GM23338 (cell line): Measurements from ENCODE around the gene FANCB.

Source experiments
- CREB1 ChIP-seq: fragments of 250-450 bp; sonication (Bioruptor Pico); IDR thresholded peaks from 2 replicates; pipeline ENCODE4 v1.5.0; 2020; ENCODE audit warnings: low read depth, mild to moderate bottlenecking, moderate library complexity
- CTCF ChIP-seq, 2 experiments: fragments of 200-600 bp in 1 of 2; sonication (generic) in 1 of 2; conservative IDR thresholded peaks; 2 replicates each; pipeline versions ENCODE4 v1.5.1 to v1.6.1; 2016 to 2017; ENCODE audit warnings: antibody characterized with exemption in 2 of 2, low read depth in 2 of 2, mild to moderate bottlenecking in 2 of 2, moderate library complexity in 1 of 2
- EZH2 ChIP-seq: fragments of 200-600 bp; sonication (generic); IDR thresholded peaks from one replicate; pipeline ENCODE4 v1.8.0; 2017; ENCODE audit warnings: antibody characterized with exemption, mild to moderate bottlenecking, low read depth; ENCODE audit not compliant: unreplicated experiment
- EZH2phosphoT487 ChIP-seq: fragments of 200-600 bp; sonication (generic); IDR thresholded peaks from one replicate; pipeline ENCODE4 v1.8.1; 2018; ENCODE audit warnings: antibody characterized with exemption; ENCODE audit not compliant: unreplicated experiment
- POLR2AphosphoS5 ChIP-seq: IDR thresholded peaks from 2 replicates; pipeline ENCODE4 v1.6.1; 2016; ENCODE audit warnings: antibody characterized with exemption, low read depth

- TF ChIP-seq POLR2AphosphoS5 (no peak), CTCF (conservative IDR thresholded peaks at IDR 0.05; ENCODE audit: low read depth in 2 of 2) (no peak), EZH2 (no peak), CREB1 (CRISPR knock-in tag) (no peak), EZH2phosphoT487 (no peak)
These were observed 47.0 kb downstream of the FANCB start for GRCh38 chrX:14825851-14826250.
